Suppressor macrophage treated with lipopolysaccharide for 4 hours (primary cell): Measurements from ENCODE around the gene GAS7.
"Not testable (repeated sequence)": the region's sequence is repeated elsewhere in the genome, so short reads cannot be mapped to it uniquely, and the experiment has no call there.

Experiments
- DNase-seq: peaks from one replicate; pipeline ENCODE4 v3.0.0-alpha.2; 2020

GAS7 gene

DNA sequence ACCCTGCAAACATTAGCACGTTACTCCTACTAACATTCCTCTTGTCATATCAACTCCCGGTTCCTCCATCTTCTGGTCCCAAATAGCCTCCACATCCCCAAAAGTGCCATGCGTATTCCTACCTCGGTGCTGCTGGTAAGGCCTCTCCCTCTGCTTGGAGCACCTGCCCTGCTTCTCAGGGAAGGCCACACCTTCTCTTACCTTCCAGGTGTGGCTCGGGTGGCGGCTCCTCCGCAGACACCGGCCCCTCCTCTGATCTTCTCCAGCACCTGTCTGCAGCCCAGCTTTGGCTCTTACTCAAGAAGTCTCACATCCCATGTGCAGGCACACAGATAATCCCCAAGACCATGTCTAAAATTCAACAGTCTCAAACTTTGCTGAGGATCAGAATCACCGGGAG is 92.3 kb downstream of the GAS7 start:
- DNase-seq = no peak

GRCh38 chr17:10105513-10106001 is 92.8 kb downstream of the GAS7 start:
- DNase-seq = no peak

DNA sequence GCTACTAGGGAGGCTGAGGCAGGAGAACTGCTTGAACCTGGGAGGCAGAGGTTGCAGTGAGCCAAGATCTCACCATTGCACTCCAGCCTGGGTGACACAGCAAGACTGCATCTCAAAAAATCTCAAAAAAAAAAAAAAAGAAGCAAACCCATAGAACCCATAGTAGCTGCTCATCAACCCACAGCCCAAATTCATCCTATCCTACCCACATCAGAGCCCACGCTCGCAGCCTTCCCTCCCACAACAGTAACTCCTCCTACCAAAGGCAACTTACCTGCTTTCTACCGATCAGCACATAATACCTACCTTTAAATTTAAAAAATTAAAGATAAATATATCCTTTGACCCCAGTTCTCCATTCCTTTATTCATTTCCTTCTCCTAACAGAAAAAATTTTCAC is 94.7 kb downstream of the GAS7 start:
- no peak for DNase-seq

GRCh38 chr17:10102817-10103216 is 95.6 kb downstream of the GAS7 start:
- no peak for DNase-seq

- peak; percentile 50 for DNase-seq
Observed at GRCh38 chr17:10099051-10099571, 99.3 kb downstream of the GAS7 start.

GRCh38 chr17:10096596-10096995 is 101.8 kb downstream of the GAS7 start:
- DNase-seq = no peak

DNA sequence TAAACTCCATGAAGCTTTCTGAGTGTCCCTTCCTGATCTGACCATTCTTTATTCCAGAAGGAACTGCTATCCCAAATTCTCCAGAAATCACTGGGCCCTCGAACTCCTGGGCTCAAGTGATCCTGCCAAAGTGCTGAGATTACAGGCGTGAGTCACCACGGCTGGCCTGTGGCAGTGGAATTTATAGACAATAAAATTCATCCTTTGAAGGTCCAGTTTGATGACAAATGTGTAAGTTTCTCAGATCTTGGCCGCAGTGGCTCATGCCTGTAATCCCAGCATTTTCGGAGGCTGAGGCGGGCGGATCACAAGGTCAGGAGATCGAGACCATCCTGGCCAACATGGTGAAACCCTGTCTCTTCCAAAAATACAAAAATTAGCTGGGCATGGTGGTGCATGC is 103.1 kb downstream of the GAS7 start:
- DNase-seq = not testable (repeated sequence)

DNA sequence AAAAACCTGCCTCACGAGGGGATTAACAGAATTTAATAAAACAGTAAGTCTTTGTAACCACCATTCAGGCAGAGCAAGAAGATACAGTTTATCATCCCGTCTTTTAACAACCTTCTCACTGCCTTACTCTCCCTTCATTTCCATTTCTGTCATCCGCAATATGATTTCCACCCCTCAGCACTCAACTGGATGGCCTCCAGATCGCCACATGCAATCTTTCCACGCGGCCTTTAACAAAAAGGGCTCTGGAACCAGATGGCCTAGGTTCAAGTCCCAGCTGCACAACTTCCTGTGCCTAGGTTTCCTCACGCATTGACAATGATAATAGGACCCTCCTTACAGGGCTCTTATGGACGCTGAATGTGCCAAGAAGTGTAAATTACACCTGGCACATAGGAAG is 103.6 kb downstream of the GAS7 start:
- DNase-seq = no peak

DNA sequence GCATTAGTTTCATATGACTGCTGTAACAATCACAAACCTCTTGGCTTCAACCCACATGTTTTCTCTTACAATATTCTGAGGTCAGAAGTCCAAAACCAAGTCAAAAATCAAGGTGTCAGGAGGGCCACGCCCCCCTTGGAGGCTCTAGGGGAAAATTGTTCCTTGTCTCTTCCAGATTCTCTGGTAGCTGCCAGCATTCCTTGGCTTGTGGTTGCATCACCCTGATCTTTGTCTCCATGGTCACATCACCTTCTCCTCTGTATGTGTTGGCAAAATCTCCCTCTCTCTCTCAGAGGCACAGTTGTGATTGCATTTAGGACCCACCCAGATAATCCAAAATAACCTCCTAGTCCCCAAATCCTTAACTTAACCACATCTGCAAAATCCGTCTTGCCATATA is 105.8 kb downstream of the GAS7 start:
- no peak for DNase-seq

DNA sequence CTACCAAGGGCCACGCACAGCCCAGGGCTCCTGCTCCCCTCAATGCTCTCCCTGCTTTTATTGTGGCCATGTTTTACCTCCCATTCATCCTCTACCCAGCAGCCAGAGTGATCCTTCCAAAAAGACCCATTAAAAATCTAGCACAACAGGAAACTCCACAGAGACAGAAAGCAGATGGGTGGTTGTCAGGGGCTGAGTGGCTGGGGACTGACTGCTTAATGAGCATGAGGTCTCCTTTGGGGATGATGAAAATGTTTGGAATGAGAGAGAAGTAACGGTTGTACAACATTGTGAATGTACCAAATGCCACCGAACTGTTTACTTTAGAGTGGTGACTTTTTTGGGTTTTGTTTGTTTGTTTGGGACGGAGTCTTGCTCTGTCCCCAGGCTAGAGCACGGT is 107.4 kb downstream of the GAS7 start:
- no peak for DNase-seq

DNA sequence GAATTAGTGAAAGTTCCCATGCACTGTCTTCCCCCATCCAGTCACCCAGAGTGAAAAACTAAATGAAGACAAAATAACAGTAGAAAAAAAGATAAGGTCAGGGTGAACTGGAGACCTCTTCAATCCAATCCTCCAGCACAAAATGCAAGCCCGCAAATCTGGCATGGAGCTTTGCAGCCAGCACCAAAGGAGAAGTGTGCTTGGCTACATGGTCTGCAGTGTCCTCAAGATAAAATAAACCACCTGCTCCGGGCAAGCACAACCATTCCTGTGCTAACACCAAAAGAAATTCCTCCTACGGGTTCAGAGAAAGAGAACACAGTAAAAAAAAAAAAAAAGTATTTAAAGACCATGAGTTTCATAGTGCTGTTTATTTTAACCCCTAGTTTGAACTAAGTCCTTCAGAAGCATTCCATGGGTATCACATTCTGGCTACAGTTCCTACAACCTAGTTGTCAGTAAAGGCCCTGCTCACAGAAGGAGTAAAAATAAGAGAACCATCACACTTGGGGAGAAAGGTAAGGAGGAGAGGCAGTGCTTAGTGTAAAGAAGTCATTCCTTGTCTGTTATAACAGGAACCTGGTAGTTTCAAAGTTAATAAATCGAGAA is 109.1 kb downstream of the GAS7 start:
- DNase-seq = no peak

- DNase-seq = no peak
Observed at GRCh38 chr17:10088444-10088843, 110.0 kb downstream of the GAS7 start.

- DNase-seq = no peak
Observed at GRCh38 chr17:10087355-10087754, 111.1 kb downstream of the GAS7 start.

DNA sequence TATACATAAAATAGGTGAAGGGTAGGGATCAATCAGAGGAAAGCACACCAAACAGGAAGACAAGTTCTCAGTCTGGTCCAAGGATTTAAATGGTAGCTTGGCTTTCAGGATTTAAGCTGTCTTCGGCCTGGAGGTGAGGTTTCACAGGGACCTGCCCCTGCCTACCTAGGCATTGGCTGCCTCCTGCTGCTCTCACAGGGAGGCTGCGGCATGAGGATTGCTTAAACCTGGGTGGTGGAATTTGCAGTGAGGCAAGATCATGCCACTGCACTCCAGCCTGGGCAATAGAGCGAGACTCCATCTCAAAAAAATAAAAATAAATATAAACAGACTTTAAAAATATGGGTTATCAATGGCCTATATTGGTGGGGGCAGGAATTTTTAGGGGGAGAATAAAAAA is 114.5 kb downstream of the GAS7 start:
- no peak for DNase-seq

GRCh38 chr17:10082795-10083194 is 115.6 kb downstream of the GAS7 start:
- no peak for DNase-seq

DNA sequence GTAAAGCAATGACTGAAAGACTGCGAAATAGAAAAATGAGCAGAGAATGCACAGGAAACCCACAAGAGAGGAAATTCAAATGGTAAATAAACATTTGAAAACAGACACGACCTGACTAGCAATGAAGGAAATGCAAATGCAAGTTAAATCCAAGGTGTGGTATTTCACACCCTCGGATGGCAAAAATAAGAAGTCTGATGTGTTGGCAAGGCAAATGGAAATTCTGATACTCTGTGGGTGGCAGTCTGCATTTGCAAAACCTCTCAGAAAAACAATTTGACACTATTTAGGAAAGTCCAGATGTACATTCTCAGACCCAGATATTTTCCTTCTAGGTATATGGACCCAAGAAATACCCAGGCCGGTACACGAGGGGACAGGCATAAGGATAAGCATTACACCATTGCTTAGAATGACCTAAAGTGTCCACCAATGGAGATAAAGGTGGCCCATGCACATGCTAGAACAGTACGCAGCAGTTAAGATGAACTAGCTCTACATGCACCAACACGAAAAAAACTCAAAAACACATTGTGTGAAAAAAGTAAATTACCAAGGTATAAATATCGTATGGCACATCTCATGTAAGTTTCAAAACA is 116.7 kb downstream of the GAS7 start:
- DNase-seq = no peak

DNA sequence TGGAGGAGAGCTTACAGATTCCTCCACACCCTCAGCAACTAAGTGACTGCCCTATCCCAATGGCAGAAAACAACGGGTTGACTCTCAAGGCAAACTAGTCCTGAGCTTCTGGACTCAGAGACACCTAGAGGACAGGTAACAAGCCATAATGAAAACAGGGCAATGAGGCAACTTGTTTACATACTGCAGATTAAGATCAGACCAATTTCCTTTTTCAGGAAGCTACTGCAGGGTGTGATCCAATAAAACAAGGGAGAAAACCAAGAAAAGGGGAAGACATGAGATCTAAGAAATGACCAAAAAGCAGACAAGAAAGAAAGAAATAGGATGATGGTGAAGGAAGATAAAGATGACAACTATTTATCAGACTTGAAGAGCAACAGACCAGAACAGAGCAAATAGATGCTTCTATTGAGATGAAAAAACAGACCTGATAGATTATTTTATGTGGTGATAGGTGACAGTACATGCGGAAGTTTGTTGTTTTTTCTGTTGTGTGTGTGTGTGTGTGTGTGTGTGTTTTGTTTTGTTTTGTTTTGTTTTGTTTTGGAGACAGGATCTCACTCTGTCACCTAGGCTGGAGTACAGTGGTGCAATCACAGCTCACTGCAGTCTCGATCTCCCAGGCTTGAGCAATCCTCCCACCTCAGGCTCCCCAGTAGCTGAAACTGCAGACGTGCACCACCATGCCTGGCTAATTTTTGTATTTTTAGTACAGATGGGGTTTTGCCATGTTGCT is 120.7 kb downstream of the GAS7 start:
- DNase-seq = no peak

DNA sequence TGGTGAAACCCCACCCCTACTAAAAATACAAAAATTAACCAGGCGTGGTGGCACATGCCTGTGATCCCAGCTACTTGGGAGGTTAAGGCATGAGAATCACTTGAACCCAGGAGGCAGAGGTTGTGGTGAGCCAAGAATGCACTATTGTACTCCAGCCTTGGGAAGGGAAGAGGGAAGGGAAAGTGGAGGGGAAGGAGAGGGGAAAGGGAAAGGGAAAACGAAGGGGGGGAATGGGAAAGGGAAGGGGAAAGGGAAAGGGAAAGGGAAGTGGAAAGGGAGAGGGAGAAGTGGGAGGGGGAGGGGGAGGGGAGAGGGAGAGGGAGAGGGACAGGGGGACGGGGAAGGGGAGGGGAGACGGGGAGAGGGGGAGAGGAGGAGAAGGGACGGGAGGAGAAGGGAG is 122.5 kb downstream of the GAS7 start:
- DNase-seq = no peak

GRCh38 chr17:10073941-10074340 is 124.5 kb downstream of the GAS7 start:
- DNase-seq = no peak

DNA sequence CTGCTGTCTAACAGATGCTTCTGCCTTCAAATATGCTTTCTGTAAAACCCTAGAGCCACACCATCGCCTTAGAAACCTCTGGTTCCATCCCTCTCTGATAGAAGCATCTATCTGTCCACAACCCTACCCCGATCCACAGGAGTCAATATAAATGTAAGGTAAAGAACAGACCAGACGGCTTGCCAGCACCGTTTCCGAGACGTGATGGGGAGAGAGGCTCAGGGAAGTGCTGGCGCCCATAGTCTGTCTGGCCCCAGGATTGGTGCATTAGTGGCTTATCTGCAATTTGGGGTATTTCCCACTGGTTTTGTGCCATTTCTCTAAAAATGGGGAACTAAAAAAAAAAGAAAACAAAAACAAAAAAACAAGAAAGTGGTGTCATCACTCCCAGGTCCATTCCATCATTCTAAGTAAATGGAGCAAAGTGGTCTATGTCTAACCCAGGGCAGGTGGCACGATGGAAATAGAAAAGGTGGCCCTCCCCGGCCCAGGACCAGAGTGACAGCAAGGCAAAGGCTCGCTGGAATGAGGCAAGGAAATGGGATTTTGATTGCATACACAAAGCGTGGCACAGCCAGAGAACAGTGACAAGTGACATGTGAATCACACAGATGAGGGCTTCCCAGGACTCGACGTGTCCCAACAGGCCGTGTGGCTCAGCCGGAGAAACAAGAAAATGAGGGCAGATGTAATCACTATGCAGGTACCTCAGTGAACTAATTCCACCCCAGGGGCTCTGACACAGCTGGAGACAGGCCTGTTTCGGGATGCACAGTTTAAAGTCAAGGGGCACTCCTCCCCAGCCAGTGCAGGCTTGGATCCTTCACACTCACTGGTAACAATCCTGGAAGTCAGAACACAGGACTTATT is 125.6 kb downstream of the GAS7 start:
- no peak for DNase-seq

DNA sequence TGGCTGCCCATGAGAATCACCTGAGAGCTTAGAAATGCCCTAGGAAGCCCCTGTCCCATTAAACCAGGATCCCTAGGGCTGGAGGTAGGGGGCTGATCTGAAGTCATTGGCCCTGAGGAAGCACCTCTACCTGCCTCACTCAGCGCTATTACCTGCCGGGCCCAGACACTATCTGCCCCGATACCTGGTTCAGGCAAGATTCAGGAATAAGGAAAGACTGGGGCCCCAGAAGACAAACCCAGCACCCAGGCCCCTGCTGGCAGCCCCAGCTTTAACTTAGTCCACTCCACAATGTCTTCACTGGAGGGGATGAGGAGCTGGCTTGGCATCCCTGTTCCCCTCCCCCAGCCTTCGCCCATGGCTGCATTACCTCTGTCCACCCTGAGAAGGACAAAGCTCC is 126.3 kb downstream of the GAS7 start:
- DNase-seq = no peak

DNA sequence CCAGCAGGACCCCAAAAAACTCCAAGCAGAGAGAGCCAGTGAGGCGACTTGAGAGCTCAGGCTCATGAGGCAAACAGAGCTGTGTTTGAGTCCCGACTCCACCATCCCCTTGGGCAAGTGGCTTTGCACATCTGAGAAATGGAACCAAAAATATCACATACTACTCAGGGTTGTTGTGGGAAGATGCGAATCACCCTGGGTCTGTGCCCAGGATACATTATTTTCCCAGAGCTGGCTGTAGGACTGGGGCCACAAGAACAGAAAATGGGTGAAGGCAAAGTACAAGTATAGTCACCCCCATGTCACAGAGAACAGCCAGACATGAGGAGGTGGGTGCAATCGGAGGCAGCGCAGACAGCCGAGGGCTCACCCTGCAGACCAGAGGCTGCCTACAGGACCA is 127.3 kb downstream of the GAS7 start:
- no peak for DNase-seq

- DNase-seq = no peak
Observed at GRCh38 chr17:10070690-10071089, 127.7 kb downstream of the GAS7 start.
